Endometrial microvascular endothelial cells (primary cell): Measurements from ENCODE around the gene OR51A7. TPM values are rescaled to one million over a fixed set of nuclear protein-coding genes. Genes with fewer than 3 reads are reported as not detected.
"Not testable (repeated sequence)": the region's sequence is repeated elsewhere in the genome, so short reads cannot be mapped to it uniquely, and the experiment has no call there.

Experiments used
- in situ Hi-C: cut with HindIII; loops from 2 replicates; pipeline ENCODE4 v1.10.0; 2017; ENCODE audit warnings: low sequenced_read_pairs, low pct_unique_long_range_greater_than_20kb; ENCODE audit errors: inconsistent ontology term
- total RNA-seq: library from RNA; depleted of rRNA; stranded (reverse); fragments of >200 nt; gene quantifications from one replicate; pipeline ENCODE4 v1.2.3, GENCODE V29; 2015; ENCODE audit errors: inconsistent ontology term

OR51A7 gene
- total RNA-seq, 1 donor from 2014 or later: not detected

GRCh38 chr11:4932751-4933150 lies 29.2 kb downstream of the OR51A7 start:
- in situ Hi-C loops: no loop called here

GRCh38 chr11:4936745-4937144 lies 33.2 kb downstream of the OR51A7 start:
- in situ Hi-C loops: no loop called here

- in situ Hi-C loops: no loop called here
Measured at GRCh38 chr11:4947505-4947904, 43.9 kb downstream of the OR51A7 start, which contains the start of gene OR51A4. Gene OR51A4, minus strand, starts transcription at chr11:4947605. Its CDS starts 505 bp downstream, at chr11:4947100.

GRCh38 chr11:4955613-4956012 lies 52.0 kb downstream of the OR51A7 start, which contains the start of gene OR51A2:
Gene OR51A2, minus strand, starts transcription at chr11:4955713. Its CDS starts 0 bp downstream, at chr11:4955713.
- in situ Hi-C loops: not testable (repeated sequence)

GRCh38 chr11:4957396-4957795 lies 53.8 kb downstream of the OR51A7 start:
- in situ Hi-C loops: no loop called here

Other genes starting within 250 kb of the OR51A7 start
- not detected for gene OR51E2, start 205.9 kb upstream of the OR51A7 start, total RNA-seq
- gene MMP26, start 199.0 kb upstream of the OR51A7 start, total RNA-seq: not detected
- gene OR51F1, start 133.8 kb upstream of the OR51A7 start, total RNA-seq: not detected
- not detected for gene OR52R1, start 99.4 kb upstream of the OR51A7 start, total RNA-seq
- not detected for gene OR51F2, start 82.5 kb upstream of the OR51A7 start, total RNA-seq
- gene OR51S1, start 54.6 kb upstream of the OR51A7 start, total RNA-seq: not detected
- not detected for gene OR51T1, start 21.9 kb upstream of the OR51A7 start, total RNA-seq
- not detected for gene OR51G2, start 15.6 kb downstream of the OR51A7 start, total RNA-seq
- gene OR51G1, start 20.6 kb downstream of the OR51A7 start, total RNA-seq: not detected
- gene OR51A4, start 43.8 kb downstream of the OR51A7 start, total RNA-seq: not detected
- gene OR51A2, start 51.9 kb downstream of the OR51A7 start, total RNA-seq: not detected
- not detected for gene OR51L1, start 91.1 kb downstream of the OR51A7 start, total RNA-seq
- not detected for gene OR52J3, start 142.7 kb downstream of the OR51A7 start, total RNA-seq
- not detected for gene OR52E2, start 155.8 kb downstream of the OR51A7 start, total RNA-seq
- not detected for gene OR52E1, start 165.8 kb downstream of the OR51A7 start, total RNA-seq
- gene OR52A5, start 234.6 kb downstream of the OR51A7 start, total RNA-seq: not detected